Tibial nerve (tissue), 4 donors: ENCODE data around the gene FAM200B.

Source experiments
- CTCF ChIP-seq, 5 experiments: fragments of 200-600 bp in 3 of 5; fragments of 450-650 bp in 2 of 5; sonication (generic) in 3 of 5; IDR thresholded peaks; one replicate each; pipeline ENCODE4 v1.5.1; 2016 to 2019; ENCODE audit warnings: antibody characterized with exemption in 5 of 5, mild to moderate bottlenecking in 3 of 5, moderate library complexity in 2 of 5
- EP300 ChIP-seq, 2 donors: sonication (generic); formaldehyde crosslinking; IDR thresholded peaks; one replicate each; pipeline ENCODE4 v1.6.1; 2017; ENCODE audit warnings: antibody characterized with exemption in 2 of 2, mild to moderate bottlenecking in 1 of 2
- POLR2A ChIP-seq, 2 donors: fragments of 450-650 bp; IDR thresholded peaks; one replicate each; pipeline ENCODE4 v1.6.1; 2017; ENCODE audit warnings: antibody characterized with exemption in 2 of 2, mild to moderate bottlenecking in 2 of 2, moderate library complexity in 2 of 2

GRCh38 chr4:15675356-15675755, 6.3 kb upstream of the FAM200B start:
- no peak for TF ChIP-seq CTCF (IDR thresholded peaks at IDR 0.05)
- TF ChIP-seq EP300 (IDR thresholded peaks at IDR 0.05), result no peak
- TF ChIP-seq POLR2A (IDR thresholded peaks at IDR 0.05), result no peak
